ENCODE measurements around the gene KRT23. TPM values are rescaled to one million over a fixed set of nuclear protein-coding genes. Genes with fewer than 3 reads are reported as not detected.

KRT23 gene
- total and polyA plus RNA-seq, 10 of the 15 experiments (the other 5 are each of a cell fraction or from before 2014, with no cell fraction given), result not detected

GRCh38 chr17:40963838-40964237, 26.4 kb upstream of the KRT23 start:
- no peak overlapping the region for H3K27ac ChIP-seq (ENCODE audit: control insufficient read depth, insufficient read depth)
- 0% methylated on average over 1 of the region's 1 CpG for WGBS (ENCODE audit: insufficient coverage, insufficient replicate concordance, low lambda C conversion rate, missing lambda C conversion rate)
- no peak overlapping the region for H3K4me3 ChIP-seq
- no peaks in the 10 kb centered on the region for H3K36me3 ChIP-seq (ENCODE audit: control insufficient read depth in 2 of 2, insufficient read depth in 2 of 2, low read length in 1 of 2)
- in situ Hi-C loops (cut with MboI), result no loop called here
- no peaks in the 10 kb centered on the region; the same call in 2 of the 3 replicates for H3K9me3 ChIP-seq (replicated peaks; ENCODE audit: control insufficient read depth, insufficient read depth, low read length)
- DNase-seq (ENCODE audit: low read depth, low spot score) (no peak), FAIRE-seq (no peak), ATAC-seq (peak; percentile 59; the same call in 2 of the 3 replicates)
- H3K4me2 ChIP-seq (ENCODE audit: control insufficient read depth, insufficient read depth), result no peak overlapping the region
- H3K79me2 ChIP-seq (ENCODE audit: control insufficient read depth, insufficient read depth, low read length), result no peaks in the 10 kb centered on the region
- intact Hi-C loops (cut with micrococcal nuclease; ENCODE audit: unreplicated experiment), result no loop called here
- no peak overlapping the region for H2AFZ ChIP-seq (ENCODE audit: control insufficient read depth, low read depth, low read length)
- no TSS peak for BruUV-seq (replicated peaks)
- no peak overlapping the region for H3K9ac ChIP-seq (ENCODE audit: control insufficient read depth, insufficient read depth, low read length)
- ChIA-PET SMC1A (ENCODE audit: uncharacterized antibody, unreplicated experiment) (no interaction called here), CTCF (interaction anchor here (0.7 to 1.0 kb wide), 2 partner anchors 46 to 594 kb away, joined by 3 read pairs; no protein-coding TSS in a partner anchor), RAD21 (ENCODE audit: unreplicated experiment) (no interaction called here), POLR2A (no interaction called here)
- no peaks in the 10 kb centered on the region for H4K20me1 ChIP-seq (ENCODE audit: control insufficient read depth, insufficient read depth)
- H3K4me1 ChIP-seq (ENCODE audit: control insufficient read depth, insufficient read depth, low read length), result no peaks in the 10 kb centered on the region
- H3K27me3 ChIP-seq (replicated peaks in 1 of 2; ENCODE audit: control insufficient read depth in 2 of 2, insufficient read depth in 2 of 2, low read length in 1 of 2), result no peaks in the 10 kb centered on the region
- TF ChIP-seq SMC3 (IDR thresholded peaks at IDR 0.05; ENCODE audit: borderline replicate concordance, low read length) (no peak), USF2 (IDR thresholded peaks at IDR 0.05; ENCODE audit: borderline replicate concordance, low read depth, low read length) (no peak), NFXL1 (IDR thresholded peaks at IDR 0.05; ENCODE audit: borderline replicate concordance) (no peak), POU2F2 (IDR thresholded peaks at IDR 0.05; ENCODE audit: borderline replicate concordance, low read depth, low read length) (no peak), CTCF (IDR thresholded peaks at IDR 0.05 in 2 of 3, conservative IDR thresholded peaks at IDR 0.05 in 1 of 3; ENCODE audit: control insufficient read depth in 2 of 3, extremely low read depth in 1 of 3, insufficient read depth in 1 of 3, low read depth in 3 of 3, low read length in 3 of 3) (peak; percentile 31 to 63 (median 59); a peak in 4 of 6 replicates)

Measured in GM12878 (cell line).